Suprapubic skin (tissue), 3 donors: ENCODE data around the gene FSTL1.

Experiments
- POLR2AphosphoS5 ChIP-seq, 3 donors: sonication (generic); formaldehyde crosslinking; IDR thresholded peaks; one replicate each; pipeline ENCODE4 v1.6.1; 2017; ENCODE audit warnings: antibody characterized with exemption in 3 of 3
- TF ChIP-seq, protein P1 (sequence below), 2 donors: fragments of 200-600 bp in 1 of 2; fragments of 450-650 bp in 1 of 2; sonication (generic) in 1 of 2; IDR thresholded peaks; one replicate each; pipeline ENCODE4 v1.5.1; 2016 to 2019; ENCODE audit warnings: antibody characterized with exemption in 2 of 2, mild to moderate bottlenecking in 1 of 2, moderate library complexity in 1 of 2

DNA sequence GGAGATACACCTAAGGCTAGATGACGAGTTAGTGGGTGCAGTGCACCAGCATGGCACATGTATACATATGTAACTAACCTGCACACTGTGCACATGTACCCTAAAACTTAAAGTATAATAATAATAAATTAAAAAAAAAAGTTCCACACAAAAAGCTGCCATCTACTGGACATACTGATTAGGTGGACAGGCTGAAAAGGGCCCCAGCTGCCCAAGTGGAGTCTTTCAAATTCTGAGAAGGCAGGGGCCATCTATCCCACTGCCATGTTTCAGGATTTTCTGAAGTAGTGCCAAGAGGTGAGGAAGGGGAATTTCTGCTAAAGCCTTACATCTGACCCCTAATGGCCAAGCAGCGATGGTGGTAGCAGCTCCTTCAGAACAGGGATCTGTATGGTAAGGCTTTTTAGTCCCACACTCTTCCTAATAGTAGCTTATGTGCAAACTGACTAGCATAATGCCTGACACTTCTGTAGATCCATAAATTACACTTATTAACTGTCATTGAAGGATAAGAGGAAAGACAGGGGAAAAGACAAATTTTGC is 7.7 kb downstream of the FSTL1 start:
- no peak for TF ChIP-seq POLR2AphosphoS5 (IDR thresholded peaks at IDR 0.05)
- TF ChIP-seq, protein P1, sequence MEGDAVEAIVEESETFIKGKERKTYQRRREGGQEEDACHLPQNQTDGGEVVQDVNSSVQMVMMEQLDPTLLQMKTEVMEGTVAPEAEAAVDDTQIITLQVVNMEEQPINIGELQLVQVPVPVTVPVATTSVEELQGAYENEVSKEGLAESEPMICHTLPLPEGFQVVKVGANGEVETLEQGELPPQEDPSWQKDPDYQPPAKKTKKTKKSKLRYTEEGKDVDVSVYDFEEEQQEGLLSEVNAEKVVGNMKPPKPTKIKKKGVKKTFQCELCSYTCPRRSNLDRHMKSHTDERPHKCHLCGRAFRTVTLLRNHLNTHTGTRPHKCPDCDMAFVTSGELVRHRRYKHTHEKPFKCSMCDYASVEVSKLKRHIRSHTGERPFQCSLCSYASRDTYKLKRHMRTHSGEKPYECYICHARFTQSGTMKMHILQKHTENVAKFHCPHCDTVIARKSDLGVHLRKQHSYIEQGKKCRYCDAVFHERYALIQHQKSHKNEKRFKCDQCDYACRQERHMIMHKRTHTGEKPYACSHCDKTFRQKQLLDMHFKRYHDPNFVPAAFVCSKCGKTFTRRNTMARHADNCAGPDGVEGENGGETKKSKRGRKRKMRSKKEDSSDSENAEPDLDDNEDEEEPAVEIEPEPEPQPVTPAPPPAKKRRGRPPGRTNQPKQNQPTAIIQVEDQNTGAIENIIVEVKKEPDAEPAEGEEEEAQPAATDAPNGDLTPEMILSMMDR (IDR thresholded peaks at IDR 0.05) = no peak
